A549 (cell line): ENCODE measurements around the gene NAV2.

Experiments used
- CTCF ChIP-seq: fragments of >200 bp; sonication (Bioruptor Twin); formaldehyde crosslinking; IDR thresholded peaks from 3 replicates; pipeline ENCODE4 v1.5.1; 2016
- JUN ChIP-seq, 2 experiments: fragments of >200 bp; sonication (Bioruptor Twin); formaldehyde crosslinking; IDR thresholded peaks; 2 replicates in 1 of 2; 3 replicates in 1 of 2; pipeline ENCODE4 v1.6.1; 2016 to 2017
- MYC ChIP-seq: IDR thresholded peaks from 2 replicates; pipeline ENCODE4 v1.6.1; 2012; ENCODE audit warnings: mild to moderate bottlenecking, inconsistent platforms, low read length, improper control_type of control experiment, borderline replicate concordance
- NFE2L2 ChIP-seq: fragments of 150-350 bp; conservative IDR thresholded peaks from 2 replicates; pipeline ENCODE4 v1.6.1; 2014; ENCODE audit warnings: low read length
- POLR2A ChIP-seq: IDR thresholded peaks from 2 replicates; pipeline ENCODE4 v1.6.1; 2012; ENCODE audit warnings: mild to moderate bottlenecking, low read length
- RNF2 ChIP-seq: fragments of 200-600 bp; sonication (generic); IDR thresholded peaks from 2 replicates; pipeline ENCODE4 v1.6.1; 2016; ENCODE audit warnings: low read depth, mild to moderate bottlenecking, antibody characterized with exemption, moderate library complexity, borderline replicate concordance
- USF2 ChIP-seq: fragments of 450-650 bp; IDR thresholded peaks from 2 replicates; pipeline ENCODE4 v1.6.1; 2014; ENCODE audit warnings: antibody characterized with exemption
- ZSCAN20 ChIP-seq: fragments of 250-450 bp; sonication (Bioruptor Pico); IDR thresholded peaks from 2 replicates; pipeline ENCODE4 v1.8.0; 2022; ENCODE audit warnings: mild to moderate bottlenecking, moderate library complexity

- no peak for TF ChIP-seq POLR2A
- no peak for TF ChIP-seq USF2
- no peak for TF ChIP-seq CTCF
- no peak for TF ChIP-seq NFE2L2
- no peak for TF ChIP-seq JUN (IDR thresholded peaks at IDR 0.05)
- TF ChIP-seq RNF2 = no peak
- no peak for TF ChIP-seq MYC
- TF ChIP-seq ZSCAN20 = no peak
These were observed 175.2 kb downstream of the NAV2 start for GRCh38 chr11:19887842-19888241.
